ENCODE results near the gene PFKFB2.

- TF ChIP-seq POLR2A (IDR thresholded peaks at IDR 0.05) = no peak
- no peak for TF ChIP-seq POLR2AphosphoS5 (IDR thresholded peaks at IDR 0.05)
These were observed 5.2 kb downstream of the PFKFB2 start for GRCh38 chr1:207058252-207058651.
